ENCODE measurements around the gene ERCC1.
A peak's percentile ranks its signal among the peaks of the same experiment; 100 is the strongest.

The ERCC1 gene

DNA sequence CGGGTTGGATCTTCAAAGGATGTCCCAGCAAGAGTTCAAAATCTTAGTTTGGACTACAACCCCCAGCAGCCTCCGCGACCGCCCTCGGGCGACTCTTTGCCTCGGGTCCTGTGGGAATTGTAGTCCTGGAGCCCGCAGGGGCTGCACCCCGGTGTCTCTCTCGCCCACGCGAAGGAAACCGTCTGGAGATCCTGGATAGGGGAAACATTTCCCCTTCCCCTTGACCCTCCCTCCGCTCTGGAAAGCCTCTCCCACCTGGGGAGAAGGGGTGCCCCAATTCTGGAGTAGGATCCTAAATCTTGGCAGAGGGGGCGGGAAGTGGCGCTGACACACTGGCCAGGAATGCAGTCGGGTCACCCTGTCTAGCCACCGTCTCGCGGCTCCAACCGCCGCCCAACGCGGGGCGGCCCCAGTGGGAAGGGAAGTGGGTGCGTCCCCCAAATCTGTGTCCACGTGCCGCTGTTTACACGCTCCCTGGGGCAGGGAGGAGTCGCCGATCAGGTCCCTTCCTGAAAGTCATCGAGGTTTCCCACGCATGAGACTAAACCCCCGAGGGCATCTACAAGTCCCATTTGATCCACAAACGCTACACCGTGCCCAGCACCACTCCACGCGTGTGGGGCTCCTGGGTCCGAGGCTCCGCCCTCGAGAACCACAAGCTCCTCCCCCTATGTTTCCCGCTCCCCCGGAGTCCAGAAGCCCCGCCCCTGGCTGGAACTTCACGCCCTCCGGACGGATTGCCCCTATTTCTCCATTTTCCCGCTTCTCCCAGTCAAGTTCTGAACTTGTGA, 18.1 kb downstream of the ERCC1 start:
- peak; percentile 43 for DNase-seq (ENCODE audit: low read depth)

DNA sequence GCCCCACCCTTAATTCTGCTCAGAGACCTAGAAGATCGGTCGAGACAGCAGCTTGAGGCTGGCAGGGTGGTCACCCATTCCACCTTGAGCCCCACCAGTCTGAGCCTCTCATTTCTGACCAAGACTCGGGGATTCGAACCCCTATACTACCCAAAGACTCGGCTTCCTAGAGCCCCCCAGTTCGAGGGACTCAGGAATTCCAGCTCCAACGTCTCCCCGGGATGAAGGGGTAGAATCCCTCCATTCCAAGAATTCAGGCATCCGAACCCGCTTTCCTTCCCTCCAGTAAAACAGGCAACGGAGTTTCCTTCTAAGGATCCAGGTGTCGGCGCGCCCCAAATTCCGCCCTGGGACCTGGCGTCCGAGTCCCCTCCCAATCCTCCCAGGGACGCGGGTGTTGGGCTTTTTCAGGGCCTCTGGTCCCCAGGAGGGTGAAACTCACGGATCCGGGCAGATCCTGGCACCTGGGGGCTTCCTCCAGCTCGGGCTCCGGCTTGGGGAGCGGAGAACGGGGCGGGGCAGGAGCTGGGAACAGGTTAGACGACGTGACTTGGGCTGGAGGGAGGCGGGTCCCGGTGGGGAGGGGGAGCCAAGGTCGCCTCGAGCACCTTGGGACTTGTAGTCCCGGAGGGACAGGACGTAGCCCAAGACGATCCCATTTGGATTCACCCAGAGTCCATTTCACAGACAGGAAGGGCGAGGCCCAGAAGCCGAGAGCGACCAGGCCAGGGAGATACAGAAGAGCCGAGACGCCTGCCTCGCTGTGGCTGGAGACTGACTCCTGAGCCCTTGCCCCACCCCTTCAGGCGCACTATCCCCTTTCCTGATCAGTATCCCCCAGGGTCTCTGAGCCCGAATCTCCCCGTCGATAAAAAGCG, 18.9 kb downstream of the ERCC1 start, which contains the start of gene PPP1R13L:
Gene PPP1R13L (minus strand): TSS at position 513 of the 878 bp plus-strand sequence. CDS start 6,751 bp downstream, outside the sequence.
- peak; percentile 48 for DNase-seq (ENCODE audit: low read depth)

DNA sequence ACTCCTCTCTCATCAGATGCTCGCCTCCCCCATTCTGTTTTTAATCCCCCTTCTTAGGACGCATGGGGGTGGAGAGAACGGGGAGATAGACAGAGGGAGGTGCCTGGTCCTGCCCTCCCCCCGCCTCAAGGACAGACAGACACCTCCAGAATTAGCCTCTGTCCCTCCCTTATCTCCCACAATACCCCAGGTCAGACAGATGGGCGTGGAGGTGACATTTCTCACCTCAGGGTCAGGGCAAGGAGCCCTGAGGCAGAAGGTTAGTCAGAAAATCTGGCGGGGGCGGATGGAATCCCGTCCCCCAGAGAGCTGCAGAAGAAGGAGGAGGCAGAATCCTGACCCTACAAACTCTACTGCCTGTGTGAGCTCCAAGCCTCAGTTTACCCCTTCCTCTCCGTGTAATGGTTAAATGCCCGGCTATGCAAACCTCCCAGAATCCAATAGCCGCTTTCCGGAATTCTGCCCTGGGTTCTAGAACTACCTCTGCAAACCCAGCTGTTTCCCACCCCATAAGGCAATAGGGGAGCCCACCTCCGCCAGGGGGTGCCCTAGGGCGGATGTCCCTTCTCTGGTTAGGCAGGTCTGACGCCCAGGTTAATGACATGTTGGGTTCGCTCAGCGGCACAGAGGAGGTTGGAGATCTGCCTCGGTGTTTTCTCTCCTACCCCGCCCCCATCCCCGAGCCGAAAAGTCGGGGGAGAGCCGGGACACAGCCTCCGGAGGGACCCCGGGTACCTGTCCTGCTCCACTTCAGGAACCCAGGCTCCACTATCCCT, 19.7 kb downstream of the ERCC1 start:
- no peak for DNase-seq (ENCODE audit: low read depth)

DNA sequence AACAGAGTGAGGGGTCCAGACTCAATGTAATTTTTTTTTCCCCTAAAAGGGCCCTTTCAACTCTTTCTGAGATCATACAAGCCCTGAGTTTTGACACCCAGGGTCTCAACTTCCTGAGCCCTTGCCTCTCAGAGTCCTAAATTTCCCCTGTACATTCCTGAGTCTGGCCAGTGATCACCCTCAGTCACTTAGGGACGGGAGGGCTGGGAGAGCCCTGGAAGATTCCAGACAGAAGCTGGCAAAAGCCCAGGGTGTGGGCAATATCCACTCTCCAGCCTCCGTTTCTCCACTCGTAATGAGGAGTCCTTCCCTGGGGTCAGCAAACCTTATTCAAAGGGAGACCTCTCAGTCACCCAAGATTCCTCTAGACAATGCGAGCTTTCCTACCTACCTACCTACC, 20.4 kb downstream of the ERCC1 start:
- DNase-seq (ENCODE audit: low read depth) = no peak

DNA sequence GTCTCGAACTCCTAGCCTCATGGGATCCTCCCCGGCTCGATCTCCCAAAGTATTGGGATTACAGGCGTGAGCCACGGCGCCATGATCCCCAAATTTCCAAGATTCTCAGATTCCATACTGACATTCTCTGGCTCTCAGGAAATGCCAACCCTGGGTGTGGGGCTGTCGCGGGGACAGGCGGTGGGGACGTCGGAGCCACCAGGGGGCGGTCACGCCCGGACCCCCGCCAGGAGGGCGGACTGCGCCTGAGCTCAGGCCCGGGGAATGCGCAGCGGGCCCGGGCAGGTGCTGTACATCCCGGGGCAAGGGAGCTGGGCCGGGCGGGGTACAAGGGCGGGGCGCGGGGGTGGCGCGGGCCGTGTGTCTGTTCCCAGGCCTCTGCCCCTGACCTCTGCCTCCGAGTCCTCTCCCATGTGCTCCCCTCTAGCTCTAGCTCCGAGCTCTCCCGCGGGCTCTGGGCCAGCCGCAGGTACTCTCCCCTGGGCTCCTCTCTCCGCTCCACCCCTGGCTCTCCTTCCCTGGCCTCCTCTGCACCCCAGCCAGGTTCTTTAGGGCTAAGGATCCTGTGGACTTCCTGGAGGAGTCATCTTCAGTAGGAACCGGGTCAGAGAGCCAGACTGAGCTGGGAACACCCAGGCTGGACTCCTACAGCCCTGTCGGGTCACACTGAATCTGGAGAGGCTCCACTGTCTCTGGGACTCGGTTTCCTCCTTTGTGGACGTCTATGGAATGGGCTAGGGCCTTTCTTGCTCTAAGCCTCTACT, 21.2 kb downstream of the ERCC1 start:
- no peak for DNase-seq (ENCODE audit: low read depth)

DNA sequence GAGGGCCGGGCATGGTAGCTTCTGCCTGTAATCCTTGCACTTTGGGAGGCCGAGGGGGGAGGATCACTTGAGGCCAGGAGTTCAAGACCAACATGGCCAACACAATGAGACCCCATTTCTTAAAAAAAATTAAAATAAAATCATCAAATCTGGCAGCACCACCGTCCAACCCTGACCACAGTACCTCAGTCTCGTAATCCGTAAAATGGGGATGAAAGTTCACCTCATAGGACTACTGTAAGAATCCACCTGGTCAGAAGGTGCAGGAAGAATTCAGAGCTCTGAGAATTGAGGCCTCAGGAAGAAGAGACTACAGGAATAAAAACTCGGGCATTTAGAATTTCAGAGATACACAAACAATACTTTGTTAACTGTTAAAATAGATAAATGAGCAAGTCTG, 21.9 kb downstream of the ERCC1 start:
- DNase-seq (ENCODE audit: low read depth) = no peak

DNA sequence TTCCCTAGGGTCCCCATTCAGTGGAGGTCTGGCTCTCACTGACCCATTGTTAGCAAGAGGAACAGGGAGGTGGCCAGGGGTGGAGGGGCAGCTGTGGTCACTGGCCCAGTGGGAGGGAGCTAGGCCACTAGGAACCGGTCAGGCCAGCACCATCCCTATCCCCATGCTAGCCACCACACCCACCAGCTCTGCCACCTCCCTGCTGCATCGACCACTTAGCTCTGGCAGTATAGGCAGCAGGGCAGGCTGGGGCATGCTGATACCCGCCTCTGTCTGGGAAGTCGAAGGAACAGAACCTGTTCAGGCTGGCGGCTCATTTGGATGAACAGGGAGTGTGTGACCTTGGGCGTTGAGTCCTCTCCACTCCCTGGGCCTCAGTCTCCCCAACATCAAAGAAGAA, 23.5 kb downstream of the ERCC1 start:
- no peak for DNase-seq (ENCODE audit: low read depth)

DNA sequence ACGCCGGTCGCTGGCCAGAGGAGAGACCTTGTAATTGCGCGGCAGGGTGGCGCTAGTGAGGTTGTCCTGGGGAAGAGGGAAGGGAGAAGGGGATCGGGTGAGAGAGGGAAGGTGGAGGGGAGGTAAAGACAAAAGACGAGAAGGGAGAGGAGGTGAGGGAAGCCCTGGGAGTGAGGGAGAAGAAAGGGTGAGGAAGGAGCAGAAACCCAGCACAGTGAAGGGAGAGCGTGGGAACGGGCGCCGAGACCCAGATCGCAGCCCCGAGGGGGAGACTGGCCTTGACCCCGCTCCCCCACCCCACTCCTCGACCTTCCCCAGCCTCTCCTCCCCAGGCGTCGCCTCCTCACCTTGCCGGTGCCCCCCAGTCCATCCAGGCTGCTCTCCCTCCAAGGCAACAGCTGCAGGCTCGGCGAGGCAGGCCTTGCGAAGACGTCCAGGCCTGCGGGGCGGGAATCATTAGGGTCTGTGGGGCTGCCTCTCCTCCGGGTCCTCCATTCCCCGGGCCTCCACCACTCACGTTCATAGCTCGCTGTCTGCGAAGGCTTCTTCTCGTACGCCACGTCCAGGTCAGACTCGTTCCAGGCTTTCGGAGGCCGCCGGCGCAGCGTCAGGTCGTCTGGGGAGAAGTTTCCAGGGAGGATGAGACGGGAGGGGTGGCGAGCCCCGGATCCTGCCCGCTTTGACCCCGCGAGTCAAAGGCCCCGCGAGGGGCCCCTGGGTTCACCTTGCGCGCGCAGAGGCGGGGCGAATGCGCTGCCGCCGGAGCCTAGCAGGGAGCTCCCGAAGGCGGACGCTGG, 27.7 kb downstream of the ERCC1 start:
- no peak for DNase-seq (ENCODE audit: low read depth)

DNA sequence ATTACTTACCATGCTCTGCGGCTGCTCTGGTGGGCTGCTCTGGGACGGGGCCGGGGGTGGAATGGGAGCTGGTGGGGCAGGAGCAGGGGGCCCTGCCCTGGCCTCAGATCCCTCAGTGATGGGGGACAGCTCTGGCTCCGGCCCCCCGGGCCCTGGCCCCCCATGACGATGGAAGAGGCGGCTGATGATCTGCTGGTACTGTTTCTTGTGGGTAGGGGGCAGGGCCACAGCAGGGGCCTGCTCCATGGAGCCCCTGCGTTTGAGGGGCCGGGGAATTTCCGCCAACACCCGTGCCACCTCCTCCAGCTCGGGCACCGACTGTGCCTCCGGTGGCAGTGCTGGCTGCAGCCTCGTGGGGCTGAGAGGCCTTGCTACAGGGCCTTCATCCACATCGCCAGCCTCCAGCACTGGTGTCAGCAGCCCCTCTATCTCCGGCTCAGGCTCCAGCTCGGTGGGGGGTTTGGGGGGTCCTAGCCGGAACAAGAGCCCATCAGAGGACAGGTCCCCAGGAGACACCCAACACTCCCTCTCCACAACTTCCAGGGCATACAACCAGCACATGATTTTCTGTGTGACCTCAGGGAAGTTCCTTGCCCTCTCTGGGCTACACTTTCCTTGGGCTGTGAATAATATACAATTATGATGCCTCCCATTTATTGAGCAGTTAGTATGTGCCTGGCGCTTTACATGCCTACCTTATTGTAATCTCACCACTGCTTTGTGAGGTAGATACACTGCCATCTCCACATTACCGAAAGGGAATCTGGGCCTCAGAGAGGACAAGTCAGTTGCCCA, 31.6 kb downstream of the ERCC1 start:
- no peak for DNase-seq (ENCODE audit: low read depth)

DNA sequence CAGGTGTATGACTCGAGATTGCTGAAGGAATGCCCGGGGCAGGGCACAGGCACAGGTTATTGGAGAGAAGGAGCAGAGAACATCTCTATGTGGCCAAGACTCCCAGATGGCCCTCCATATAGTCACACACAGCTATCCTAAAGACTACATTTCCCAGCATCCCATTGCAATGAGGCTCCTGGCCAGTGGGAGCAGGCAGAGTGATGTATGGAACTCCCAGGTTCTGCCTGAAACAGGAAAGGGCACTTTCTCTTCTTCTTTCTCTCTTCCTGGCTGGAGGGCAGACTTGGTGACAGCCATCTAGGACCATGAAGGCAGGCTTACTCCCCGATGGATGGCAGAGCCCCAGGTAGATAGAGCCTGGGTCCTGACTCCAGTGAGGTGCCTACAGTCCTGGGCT, 32.4 kb downstream of the ERCC1 start:
- DNase-seq (ENCODE audit: low read depth) = no peak

DNA sequence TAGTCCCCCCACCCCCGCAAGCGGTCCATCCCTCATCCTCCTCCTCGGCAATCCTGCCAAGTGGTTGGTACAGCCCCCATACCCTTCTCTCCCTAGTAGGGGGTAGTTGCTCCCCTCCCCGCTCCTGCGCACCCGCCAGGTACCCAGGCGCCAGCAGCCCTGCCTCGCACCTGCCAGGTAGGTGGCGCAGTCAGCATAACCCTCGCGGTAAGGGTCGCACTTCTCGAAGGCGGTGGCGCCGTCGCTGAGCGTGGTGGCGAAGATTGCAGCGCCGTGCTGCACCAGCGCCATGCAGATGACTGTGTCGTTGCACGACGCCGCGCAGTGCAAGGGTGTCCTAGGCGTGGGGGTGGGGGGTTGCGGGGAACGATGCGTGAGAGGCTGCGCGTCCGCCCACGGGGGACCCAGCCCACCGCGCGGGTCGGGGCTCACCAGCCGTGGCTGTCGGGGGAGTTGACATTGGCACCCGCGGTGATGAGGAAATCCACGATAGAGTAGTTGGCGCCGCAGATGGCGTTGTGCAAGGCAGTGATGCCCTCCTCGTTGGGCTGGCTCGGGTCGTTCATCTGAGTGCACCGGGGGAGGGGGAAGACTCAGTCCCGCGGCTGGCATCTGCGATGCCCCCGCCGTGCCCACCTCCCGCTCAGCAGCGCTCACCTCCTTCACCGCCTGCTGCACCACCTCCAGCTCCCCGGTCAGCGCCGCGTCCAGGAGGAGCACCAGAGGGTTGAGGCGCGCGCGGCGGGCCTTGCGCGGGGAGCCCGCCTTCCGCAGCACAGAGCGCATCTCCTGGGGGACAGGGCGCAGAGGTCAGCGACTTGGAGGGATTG, 38.1 kb downstream of the ERCC1 start:
- DNase-seq (ENCODE audit: low read depth) = no peak

DNA sequence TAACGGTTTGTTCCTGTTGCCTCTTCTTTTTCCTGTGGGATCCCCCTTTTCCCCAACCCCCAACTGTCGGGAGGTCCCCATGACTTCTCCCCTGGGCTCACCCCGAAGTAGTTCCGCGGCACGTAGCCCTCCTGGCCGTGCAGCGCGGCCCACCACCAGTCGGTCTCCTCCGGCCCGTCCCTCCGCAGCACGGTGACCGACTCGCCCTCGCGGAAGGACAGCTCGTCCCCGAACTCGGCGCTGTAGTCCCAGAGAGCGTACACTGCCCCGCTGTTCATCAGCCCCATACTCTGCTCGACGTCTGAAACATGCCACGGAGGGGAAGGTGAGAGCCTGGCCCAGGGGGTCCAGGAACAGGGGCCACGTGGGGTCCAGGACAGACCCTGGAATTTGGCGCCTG, 41.3 kb downstream of the ERCC1 start:
- DNase-seq (ENCODE audit: low read depth) = no peak

DNA sequence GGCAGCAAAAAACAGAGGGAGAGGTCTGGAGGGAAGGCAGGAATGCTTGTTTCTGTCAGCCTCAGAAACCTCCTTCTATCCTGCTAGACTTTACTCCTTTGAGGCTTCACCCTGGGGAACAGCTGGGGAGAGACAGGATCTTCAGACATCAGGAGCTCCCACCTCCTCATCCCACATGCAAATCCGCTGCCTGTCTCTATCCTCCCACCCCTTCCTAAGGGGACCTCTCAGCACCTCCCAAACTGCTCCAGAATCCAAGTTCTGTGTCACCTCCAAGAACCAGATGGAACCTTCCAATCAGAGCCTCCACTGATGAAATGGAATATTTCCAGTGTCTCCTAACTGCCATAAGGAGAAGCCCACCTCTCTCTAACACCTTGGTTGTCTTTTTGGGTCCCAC, 43.6 kb downstream of the ERCC1 start:
- no peak for DNase-seq (ENCODE audit: low read depth)

DNA sequence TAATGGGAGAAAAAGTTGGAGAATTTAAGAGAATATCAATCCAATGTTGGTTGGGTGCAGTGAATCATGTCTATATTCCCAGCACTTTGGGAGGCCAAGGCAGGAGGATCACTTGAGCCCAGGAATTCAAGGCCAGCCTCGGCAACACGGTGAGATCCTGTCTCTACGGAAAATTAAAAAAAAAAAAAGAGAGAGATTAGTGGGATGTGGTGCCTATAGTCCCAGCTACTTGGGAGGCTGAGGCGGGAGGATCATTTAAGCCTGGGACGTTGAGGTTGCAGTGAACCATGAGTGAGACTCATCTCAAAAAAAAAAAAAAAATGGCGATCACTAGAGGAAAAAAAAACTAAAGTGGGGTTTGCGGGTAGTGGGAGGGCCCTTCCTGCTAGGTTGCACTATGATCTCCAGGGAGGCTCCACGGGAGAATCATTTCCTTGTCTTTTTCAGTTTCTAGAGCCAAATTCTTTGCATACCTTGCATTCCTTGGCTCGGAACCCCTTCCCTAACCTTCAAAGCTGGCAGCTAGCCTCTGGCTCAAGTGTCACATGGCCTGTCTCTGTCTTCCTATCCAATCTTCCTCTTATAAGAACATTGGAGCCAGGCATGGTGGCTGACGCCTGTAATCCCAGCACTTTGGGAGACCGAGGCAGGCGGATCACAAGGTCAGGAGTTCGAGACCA, 47.5 kb downstream of the ERCC1 start:
- peak; percentile 92 for DNase-seq (ENCODE audit: low read depth)

DNA sequence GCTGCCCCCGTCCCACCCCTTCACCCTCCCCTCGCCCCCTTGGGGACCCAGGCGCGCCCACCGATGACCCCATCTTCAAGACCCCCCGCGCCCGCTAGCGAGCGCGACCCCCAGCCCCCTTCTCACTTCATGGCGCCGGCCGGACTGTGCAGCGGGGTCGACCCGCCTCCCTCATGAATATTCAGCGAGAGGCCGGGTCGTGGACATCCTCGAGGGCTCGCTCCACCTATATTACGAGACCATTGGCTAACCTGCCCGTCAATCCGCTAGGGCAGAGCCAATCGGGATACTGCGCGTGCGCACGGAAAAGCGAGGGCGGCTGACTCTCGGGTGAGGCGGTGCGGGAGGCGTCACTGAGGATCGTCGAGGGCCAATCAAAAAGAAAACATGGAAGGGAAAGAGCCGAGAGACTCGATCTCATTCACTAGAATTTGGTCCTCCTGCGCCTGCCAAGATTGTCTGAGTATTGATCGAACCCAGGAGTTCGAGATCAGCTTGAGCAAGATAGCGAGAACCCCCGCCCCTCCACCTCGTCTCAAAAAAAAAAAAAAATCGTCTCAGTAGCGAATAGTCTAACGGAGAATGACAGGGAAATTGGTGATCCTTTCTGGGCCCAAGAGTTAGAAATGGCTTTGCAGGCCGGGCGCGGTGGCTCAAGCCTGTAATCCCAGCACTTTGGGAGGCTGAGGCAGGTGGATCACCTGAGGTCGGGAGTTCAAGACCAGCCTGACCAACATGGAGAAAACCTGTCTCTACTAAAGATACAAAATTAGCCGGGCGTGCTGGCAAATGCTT, 53.1 kb downstream of the ERCC1 start, which contains the start of gene ERCC2:
Gene ERCC2 (minus strand): TSS at position 164 of the 795 bp plus-strand sequence. CDS start 33 bp downstream, at position 131.
- peak; percentile 94 for DNase-seq (ENCODE audit: low read depth)

DNA sequence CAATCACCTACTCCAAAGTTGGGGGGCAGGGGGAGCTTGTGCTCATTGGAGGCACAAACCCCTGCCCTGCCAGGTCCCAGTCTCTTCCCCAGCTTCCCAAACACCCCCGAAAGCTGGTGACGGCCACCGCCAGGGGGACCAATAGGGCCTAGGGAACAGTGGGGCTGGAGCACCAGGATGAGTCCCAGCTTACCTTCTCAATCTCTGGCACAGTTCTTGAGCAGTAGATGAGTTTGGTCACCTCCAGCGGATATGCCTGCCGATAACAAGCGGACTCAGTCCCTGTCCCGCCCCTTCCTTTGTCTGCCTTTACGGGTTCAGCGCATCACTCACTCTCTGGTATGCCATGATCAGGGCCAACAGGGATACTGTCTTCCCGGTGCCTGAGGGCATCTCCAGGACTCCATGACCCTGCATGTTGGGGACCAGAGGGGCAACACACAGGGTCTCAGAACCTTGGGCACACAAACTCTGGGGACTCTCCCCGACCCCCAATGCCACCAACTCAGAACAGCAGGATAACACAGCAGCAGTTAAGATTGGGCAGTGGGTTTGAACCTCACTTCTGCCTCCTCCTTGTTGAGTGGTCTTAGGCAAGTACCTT, 54.9 kb downstream of the ERCC1 start:
- DNase-seq (ENCODE audit: low read depth) = no peak

DNA sequence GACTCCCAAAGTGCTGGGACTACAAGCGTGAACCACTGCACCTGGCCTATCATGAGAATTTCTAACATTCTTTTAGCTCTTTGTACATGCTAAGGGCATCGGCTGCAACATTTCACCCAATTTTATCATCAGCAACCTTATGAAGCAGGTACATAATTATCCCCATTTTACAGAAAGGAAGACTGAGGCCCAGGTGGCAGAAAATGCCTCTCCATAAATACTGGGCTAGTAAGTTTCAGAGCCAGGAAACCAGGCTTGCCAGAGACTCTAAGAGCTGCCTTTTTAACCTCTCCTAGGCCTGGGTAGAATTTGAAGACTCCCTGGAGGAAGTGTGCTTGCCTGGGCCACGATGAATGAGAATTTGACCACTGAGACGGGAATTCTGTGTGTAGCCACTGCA, 55.6 kb downstream of the ERCC1 start:
- DNase-seq (ENCODE audit: low read depth) = no peak
